Muscle layer of colon (tissue), 2 donors: Measurements from ENCODE around the gene TNIK.

ENCODE experiments used
- H3K27ac ChIP-seq: one replicate; pipeline ENCODE4 v1.7.0; 2013; ENCODE audit warnings: low read depth, mild to moderate bottlenecking, low read length, moderate library complexity
- H3K27me3 ChIP-seq, 2 donors: one replicate each; pipeline ENCODE4 v1.7.0; 2013; ENCODE audit warnings: low read length in 2 of 2, mild to moderate bottlenecking in 2 of 2; ENCODE audit not compliant: insufficient read depth in 2 of 2, control insufficient read depth in 1 of 2
- H3K36me3 ChIP-seq: one replicate; pipeline ENCODE4 v1.7.0; 2013; ENCODE audit warnings: mild to moderate bottlenecking, low read length; ENCODE audit not compliant: insufficient read depth
- H3K4me1 ChIP-seq: one replicate; pipeline ENCODE4 v1.7.0; 2013; ENCODE audit warnings: mild to moderate bottlenecking, low read length; ENCODE audit not compliant: insufficient read depth
- H3K4me3 ChIP-seq, 2 donors: one replicate each; pipeline ENCODE4 v1.7.0; 2013; ENCODE audit warnings: low read length in 2 of 2, low read depth in 1 of 2, mild to moderate bottlenecking in 1 of 2, moderate library complexity in 1 of 2
- H3K9ac ChIP-seq: one replicate; pipeline ENCODE4 v1.7.0; 2013; ENCODE audit warnings: low read length
- H3K9me3 ChIP-seq: one replicate; pipeline ENCODE4 v1.7.0; 2013; ENCODE audit warnings: mild to moderate bottlenecking, low read length
- donor health status: abdominal sarcoma.
- donor health status: Adenocarcinoma of cecum.

Gene TNIK

GRCh38 chr3:171283848-171284222 is 176.4 kb downstream of the TNIK start:
- Histone ChIP-seq H3K27me3 (no peaks in the 10 kb centered on the region), H3K9me3 (no peaks in the 10 kb centered on the region), H3K9ac (no peak overlapping the region), H3K4me1 (peaks cover 52% of the 10 kb centered on the region), H3K36me3 (no peaks in the 10 kb centered on the region), H3K4me3 (no peak overlapping the region), H3K27ac (peak overlapping the region; percentile 40)

- no peaks in the 10 kb centered on the region for H3K27me3 ChIP-seq
- peak overlapping the region; percentile 40 for H3K27ac ChIP-seq
- peaks cover 52% of the 10 kb centered on the region for H3K4me1 ChIP-seq
- H3K36me3 ChIP-seq, result no peaks in the 10 kb centered on the region
- H3K9me3 ChIP-seq, result no peaks in the 10 kb centered on the region
- no peak overlapping the region for H3K9ac ChIP-seq
- no peak overlapping the region for H3K4me3 ChIP-seq
Observed at GRCh38 chr3:171283183-171283847, 176.9 kb downstream of the TNIK start.

DNA sequence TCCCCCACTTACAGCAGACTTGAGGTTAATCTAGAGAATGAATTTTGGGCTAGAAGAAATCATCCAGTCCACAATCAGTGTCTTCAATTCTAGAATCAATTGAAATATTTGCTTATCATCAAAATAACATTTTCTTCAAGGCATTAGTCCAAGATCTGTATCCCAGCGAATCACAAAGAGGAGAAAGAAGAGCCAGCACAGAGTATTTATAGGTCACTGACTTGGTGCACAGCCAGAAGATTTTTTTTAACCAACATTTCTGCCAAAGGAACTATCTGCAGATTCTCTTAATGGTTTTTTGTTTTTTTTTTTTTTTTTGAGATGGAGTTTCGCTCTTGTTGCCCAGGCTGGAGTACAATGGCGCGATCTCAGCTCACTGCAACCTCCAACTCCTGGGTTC is 178.2 kb downstream of the TNIK start:
- H3K4me3 ChIP-seq, result no peak overlapping the region
- H3K27me3 ChIP-seq, result no peaks in the 10 kb centered on the region
- H3K9ac ChIP-seq, result no peak overlapping the region
- peaks cover 53% of the 10 kb centered on the region for H3K4me1 ChIP-seq
- no peaks in the 10 kb centered on the region for H3K36me3 ChIP-seq
- no peak overlapping the region for H3K27ac ChIP-seq
- no peaks in the 10 kb centered on the region for H3K9me3 ChIP-seq

DNA sequence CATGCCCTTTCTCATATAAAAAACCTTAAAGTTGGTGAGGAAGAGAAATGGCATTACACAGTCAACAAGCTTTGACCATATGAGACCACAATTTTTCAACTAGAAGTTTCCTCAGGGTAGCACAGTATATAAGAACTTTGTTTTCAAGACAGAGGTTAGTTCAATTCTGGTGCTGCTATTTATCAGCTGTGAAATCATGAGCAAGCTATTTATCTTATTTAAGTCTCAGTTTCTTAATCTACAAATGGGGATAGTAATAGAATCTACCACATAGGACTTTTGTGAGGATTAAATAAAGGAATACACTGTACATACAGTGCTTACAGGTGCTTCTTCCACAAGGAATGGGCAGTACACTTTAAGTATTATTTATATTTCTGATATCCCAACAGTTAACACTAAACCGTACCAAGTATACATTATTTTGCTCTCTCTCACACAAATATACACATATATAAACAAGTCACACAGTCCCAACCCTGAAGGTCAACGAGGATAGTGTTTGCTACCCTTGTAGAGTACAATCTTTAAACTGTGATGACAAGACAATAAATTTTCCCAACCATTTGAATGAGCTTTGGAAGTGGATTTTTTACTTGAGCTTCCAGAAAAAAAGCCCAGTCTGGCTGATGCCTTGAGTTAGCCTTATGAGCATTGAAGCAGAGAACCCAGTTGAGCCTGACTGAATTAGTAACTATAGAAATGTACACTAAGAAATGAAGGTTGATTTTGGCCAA is 178.8 kb downstream of the TNIK start:
- Histone ChIP-seq H3K4me1 (peaks cover 47% of the 10 kb centered on the region), H3K36me3 (no peaks in the 10 kb centered on the region), H3K9ac (no peak overlapping the region), H3K9me3 (no peaks in the 10 kb centered on the region), H3K27me3 (no peaks in the 10 kb centered on the region), H3K4me3 (no peak overlapping the region), H3K27ac (no peak overlapping the region)

DNA sequence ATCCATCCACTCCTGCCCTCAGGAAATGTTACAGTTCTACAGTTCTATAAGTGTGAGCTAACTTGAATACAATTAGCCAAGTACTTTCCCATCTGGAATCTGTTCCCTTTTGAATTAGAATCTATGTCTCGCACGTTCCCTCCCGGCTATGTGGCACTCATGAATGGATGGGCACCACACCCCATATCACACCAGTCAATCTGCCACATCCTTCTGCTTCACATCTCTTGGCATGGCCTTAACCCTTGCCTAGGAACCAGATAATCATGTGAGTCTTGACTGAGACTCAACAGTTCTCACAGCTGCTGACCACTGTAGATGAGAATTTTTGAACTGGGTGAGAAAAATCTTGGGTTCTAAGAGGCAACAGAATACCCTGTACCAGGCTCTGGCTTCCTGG is 180.2 kb downstream of the TNIK start:
- H3K27ac ChIP-seq, result no peak overlapping the region
- no peaks in the 10 kb centered on the region for H3K27me3 ChIP-seq
- peaks cover 44% of the 10 kb centered on the region for H3K4me1 ChIP-seq
- H3K9me3 ChIP-seq, result no peaks in the 10 kb centered on the region
- H3K9ac ChIP-seq, result no peak overlapping the region
- no peaks in the 10 kb centered on the region for H3K36me3 ChIP-seq
- no peak overlapping the region for H3K4me3 ChIP-seq

- H3K9me3 ChIP-seq, result no peaks in the 10 kb centered on the region
- no peak overlapping the region for H3K27ac ChIP-seq
- peaks cover 27% of the 10 kb centered on the region for H3K4me1 ChIP-seq
Observed at GRCh38 chr3:171278299-171278590, 182.0 kb downstream of the TNIK start.

DNA sequence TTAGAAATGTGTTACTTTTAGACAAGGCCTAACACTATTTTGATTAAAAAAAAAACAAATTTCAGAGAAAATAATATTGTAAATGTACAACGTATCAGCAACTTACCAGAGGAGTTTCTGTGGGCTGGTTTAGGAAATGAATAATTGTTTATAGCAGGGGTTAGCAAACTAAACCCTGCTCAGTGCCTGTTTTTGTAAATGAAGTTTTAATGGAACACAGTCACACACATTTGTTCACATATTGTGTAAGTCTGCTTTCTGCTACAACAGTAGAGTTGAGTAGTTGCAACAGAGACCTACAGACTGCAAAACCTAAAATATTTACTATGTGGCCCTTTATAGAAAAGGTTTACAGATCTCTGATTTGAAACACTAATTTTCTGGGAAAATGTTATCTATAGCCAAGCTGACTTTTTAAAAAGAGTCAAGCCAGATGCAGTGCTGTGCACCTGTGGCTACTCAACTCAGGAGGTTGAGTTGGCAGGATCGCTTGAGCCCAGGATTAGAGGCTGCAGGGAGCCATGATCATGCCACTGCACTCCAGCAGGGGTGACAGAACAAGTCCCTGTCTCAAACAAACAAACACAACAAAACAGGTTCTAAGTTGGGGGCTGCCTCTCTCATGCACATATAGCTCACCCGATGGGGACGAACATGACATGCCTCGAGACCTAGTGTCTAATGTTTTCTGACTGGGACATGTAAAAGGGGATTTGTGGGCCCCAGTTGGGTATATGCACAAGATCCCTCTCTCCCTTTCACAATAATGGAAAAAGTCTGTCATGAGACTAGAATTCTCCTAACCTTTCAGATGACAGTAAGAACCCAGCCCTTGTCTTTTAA is 182.5 kb downstream of the TNIK start:
- Histone ChIP-seq H3K36me3 (no peaks in the 10 kb centered on the region), H3K4me1 (peaks cover 22% of the 10 kb centered on the region), H3K9ac (no peak overlapping the region), H3K9me3 (no peaks in the 10 kb centered on the region), H3K4me3 (no peak overlapping the region), H3K27ac (no peak overlapping the region), H3K27me3 (no peaks in the 10 kb centered on the region)

More at GRCh38 chr3:171278299-171278590, 182.0 kb downstream of the TNIK start:
- Histone ChIP-seq H3K36me3 (no peaks in the 10 kb centered on the region), H3K4me3 (no peak overlapping the region), H3K27me3 (no peaks in the 10 kb centered on the region), H3K9ac (no peak overlapping the region)

DNA sequence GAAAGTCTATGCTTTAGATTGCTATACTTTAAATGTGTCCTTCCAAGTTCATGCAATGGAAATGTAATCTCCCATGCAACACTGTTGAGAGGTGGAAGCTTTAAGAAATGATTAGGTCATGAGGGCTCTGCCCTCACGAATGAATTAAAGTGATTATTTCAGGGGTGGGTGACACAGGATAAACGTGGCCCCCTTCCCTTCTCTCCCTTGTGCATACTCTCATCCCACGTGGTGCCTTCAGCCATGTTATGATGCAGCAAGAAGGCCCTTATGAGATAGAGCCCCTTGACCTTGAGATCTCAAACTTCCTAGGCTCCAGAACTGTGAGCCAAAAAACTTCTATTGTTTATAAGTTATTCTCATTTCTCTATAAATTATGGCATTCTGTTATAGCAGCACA is 183.3 kb downstream of the TNIK start:
- no peaks in the 10 kb centered on the region for H3K27me3 ChIP-seq
- H3K4me1 ChIP-seq, result peaks cover 15% of the 10 kb centered on the region
- H3K4me3 ChIP-seq, result no peak overlapping the region
- H3K9me3 ChIP-seq, result no peaks in the 10 kb centered on the region
- no peaks in the 10 kb centered on the region for H3K36me3 ChIP-seq
- no peak overlapping the region for H3K27ac ChIP-seq
- H3K9ac ChIP-seq, result no peak overlapping the region

GRCh38 chr3:171274222-171274621 is 186.0 kb downstream of the TNIK start:
- H3K4me3 ChIP-seq, result no peak overlapping the region
- H3K27ac ChIP-seq, result no peak overlapping the region
- H3K27me3 ChIP-seq, result no peaks in the 10 kb centered on the region
- no peaks in the 10 kb centered on the region for H3K36me3 ChIP-seq
- no peak overlapping the region for H3K9ac ChIP-seq
- peaks cover 19% of the 10 kb centered on the region for H3K4me1 ChIP-seq
- no peaks in the 10 kb centered on the region for H3K9me3 ChIP-seq

DNA sequence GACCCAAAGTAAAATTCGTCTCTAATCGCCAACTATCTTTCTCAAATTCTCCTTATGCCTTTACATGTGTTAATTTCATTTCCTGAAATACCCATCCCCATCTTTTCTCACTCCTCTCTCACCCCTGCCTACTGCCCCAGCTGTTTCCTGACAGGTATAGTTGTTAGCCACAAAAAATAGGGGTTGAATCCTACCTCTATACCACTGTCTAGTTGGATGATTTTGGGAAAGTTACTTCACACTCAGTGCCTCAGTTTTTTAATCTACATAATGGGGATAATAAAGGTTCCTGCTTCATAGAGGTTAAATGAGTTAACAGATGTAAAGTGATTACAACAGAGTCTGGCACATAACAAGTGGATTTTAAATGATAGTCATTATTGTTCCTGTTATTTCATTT is 189.7 kb downstream of the TNIK start:
- Histone ChIP-seq H3K36me3 (no peaks in the 10 kb centered on the region), H3K4me3 (no peak overlapping the region), H3K9me3 (no peaks in the 10 kb centered on the region)

GRCh38 chr3:171269542-171269941 is 190.7 kb downstream of the TNIK start:
- Histone ChIP-seq H3K27me3 (no peaks in the 10 kb centered on the region), H3K36me3 (no peaks in the 10 kb centered on the region), H3K4me1 (peaks cover 22% of the 10 kb centered on the region), H3K27ac (no peak overlapping the region), H3K4me3 (no peak overlapping the region), H3K9ac (no peak overlapping the region), H3K9me3 (no peaks in the 10 kb centered on the region)

More for the DNA sequence above, 189.7 kb downstream of the TNIK start:
- Histone ChIP-seq H3K4me1 (peaks cover 22% of the 10 kb centered on the region), H3K27me3 (no peaks in the 10 kb centered on the region), H3K9ac (no peak overlapping the region), H3K27ac (no peak overlapping the region)
